Ishikawa (cell line): ENCODE results near the gene TMPRSS4.

ENCODE experiments used
- CREB1 ChIP-seq: IDR thresholded peaks from 2 replicates; pipeline ENCODE4 v1.6.1; 2012; ENCODE audit warnings: low read depth
- EGR1 ChIP-seq: IDR thresholded peaks from 2 replicates; pipeline ENCODE4 v1.6.1; 2012
- EP300 ChIP-seq: IDR thresholded peaks from 2 replicates; pipeline ENCODE4 v1.6.1; 2012; ENCODE audit warnings: borderline replicate concordance
- FOXM1 ChIP-seq: IDR thresholded peaks from 2 replicates; pipeline ENCODE4 v1.6.1; 2012; ENCODE audit warnings: low read depth, borderline replicate concordance
- RAD21 ChIP-seq: IDR thresholded peaks from 2 replicates; pipeline ENCODE4 v1.6.1; 2012; ENCODE audit warnings: low read depth
- TAF1 ChIP-seq: IDR thresholded peaks from 2 replicates; pipeline ENCODE4 v1.6.1; 2012; ENCODE audit warnings: low read depth, mild to moderate bottlenecking
- TCF12 ChIP-seq: IDR thresholded peaks from 2 replicates; pipeline ENCODE4 v1.6.1; 2012; ENCODE audit warnings: low read depth
- TEAD4 ChIP-seq: IDR thresholded peaks from 2 replicates; pipeline ENCODE4 v1.6.1; 2012
- YY1 ChIP-seq: IDR thresholded peaks from 2 replicates; pipeline ENCODE4 v1.6.1; 2012; ENCODE audit warnings: low read depth
- TF ChIP-seq, protein P1 (sequence below): IDR thresholded peaks from 2 replicates; pipeline ENCODE4 v1.6.1; 2012
- TF ChIP-seq, protein P2 (sequence below): IDR thresholded peaks from 2 replicates; pipeline ENCODE4 v1.6.1; 2012; ENCODE audit warnings: low read depth, mild to moderate bottlenecking
- TF ChIP-seq, protein P3 (sequence below): IDR thresholded peaks from 2 replicates; pipeline ENCODE4 v1.6.1; 2012

DNA sequence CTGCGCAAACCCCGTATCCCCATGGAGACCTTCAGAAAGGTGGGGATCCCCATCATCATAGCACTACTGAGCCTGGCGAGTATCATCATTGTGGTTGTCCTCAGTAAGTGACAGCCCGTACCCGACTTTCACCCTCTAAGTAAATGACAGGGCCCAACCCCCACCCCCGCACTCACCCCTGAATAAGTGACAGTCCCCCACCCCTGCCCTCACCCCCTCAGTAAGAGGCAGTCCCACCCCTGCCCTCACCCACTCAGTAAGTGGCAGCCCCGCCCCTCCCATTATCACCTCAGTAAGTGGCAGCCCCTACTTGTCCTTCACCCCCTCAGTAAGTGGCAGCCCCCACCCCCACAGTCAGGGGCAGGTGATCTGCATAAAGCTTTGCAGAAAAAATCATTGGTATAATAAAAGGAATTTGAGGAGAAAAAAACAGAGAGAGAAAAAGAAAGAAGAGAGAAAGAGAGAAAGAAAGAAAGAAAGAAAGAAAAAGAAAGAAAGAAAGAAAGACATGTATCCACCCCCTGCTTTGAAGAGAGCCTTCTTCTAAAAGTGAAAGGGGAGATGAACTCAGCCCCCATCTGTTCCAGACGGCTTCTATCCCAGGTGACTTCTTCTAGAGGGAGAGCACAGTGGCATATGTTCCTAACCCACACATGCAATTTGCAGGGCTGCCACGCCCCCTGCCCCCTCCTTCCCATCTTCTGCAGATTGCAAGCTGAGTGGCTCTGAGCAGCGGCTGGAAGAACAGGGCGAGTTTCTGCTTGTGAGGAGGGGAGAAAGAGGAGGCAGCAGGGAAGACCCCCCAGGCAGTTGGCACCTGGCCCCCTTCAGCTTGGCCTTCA lies 22.3 kb downstream of the TMPRSS4 start:
- TF ChIP-seq YY1 (no peak), TAF1 (no peak), EP300 (no peak), CREB1 (no peak), EGR1 (no peak), TCF12 (no peak), FOXM1 (no peak), TEAD4 (no peak), RAD21 (no peak)
- TF ChIP-seq, protein P1, sequence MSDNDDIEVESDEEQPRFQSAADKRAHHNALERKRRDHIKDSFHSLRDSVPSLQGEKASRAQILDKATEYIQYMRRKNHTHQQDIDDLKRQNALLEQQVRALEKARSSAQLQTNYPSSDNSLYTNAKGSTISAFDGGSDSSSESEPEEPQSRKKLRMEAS, result no peak
- TF ChIP-seq, protein P2, sequence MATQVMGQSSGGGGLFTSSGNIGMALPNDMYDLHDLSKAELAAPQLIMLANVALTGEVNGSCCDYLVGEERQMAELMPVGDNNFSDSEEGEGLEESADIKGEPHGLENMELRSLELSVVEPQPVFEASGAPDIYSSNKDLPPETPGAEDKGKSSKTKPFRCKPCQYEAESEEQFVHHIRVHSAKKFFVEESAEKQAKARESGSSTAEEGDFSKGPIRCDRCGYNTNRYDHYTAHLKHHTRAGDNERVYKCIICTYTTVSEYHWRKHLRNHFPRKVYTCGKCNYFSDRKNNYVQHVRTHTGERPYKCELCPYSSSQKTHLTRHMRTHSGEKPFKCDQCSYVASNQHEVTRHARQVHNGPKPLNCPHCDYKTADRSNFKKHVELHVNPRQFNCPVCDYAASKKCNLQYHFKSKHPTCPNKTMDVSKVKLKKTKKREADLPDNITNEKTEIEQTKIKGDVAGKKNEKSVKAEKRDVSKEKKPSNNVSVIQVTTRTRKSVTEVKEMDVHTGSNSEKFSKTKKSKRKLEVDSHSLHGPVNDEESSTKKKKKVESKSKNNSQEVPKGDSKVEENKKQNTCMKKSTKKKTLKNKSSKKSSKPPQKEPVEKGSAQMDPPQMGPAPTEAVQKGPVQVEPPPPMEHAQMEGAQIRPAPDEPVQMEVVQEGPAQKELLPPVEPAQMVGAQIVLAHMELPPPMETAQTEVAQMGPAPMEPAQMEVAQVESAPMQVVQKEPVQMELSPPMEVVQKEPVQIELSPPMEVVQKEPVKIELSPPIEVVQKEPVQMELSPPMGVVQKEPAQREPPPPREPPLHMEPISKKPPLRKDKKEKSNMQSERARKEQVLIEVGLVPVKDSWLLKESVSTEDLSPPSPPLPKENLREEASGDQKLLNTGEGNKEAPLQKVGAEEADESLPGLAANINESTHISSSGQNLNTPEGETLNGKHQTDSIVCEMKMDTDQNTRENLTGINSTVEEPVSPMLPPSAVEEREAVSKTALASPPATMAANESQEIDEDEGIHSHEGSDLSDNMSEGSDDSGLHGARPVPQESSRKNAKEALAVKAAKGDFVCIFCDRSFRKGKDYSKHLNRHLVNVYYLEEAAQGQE, result no peak
- TF ChIP-seq, protein P3, sequence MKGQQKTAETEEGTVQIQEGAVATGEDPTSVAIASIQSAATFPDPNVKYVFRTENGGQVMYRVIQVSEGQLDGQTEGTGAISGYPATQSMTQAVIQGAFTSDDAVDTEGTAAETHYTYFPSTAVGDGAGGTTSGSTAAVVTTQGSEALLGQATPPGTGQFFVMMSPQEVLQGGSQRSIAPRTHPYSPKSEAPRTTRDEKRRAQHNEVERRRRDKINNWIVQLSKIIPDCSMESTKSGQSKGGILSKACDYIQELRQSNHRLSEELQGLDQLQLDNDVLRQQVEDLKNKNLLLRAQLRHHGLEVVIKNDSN, result no peak
